CD4-positive, alpha-beta T cell (primary cell): ENCODE measurements around the gene SAMD4A. TPM values are rescaled to one million over a fixed set of nuclear protein-coding genes. Genes with fewer than 3 reads are reported as not detected.

Experiments used
- ATAC-seq: fragments of 200-7000 bp; cut with Tn5 transposase; one replicate; pipeline ENCODE4 v1.10.0; 2022; ENCODE audit warnings: mild to moderate bottlenecking; ENCODE audit not compliant: poor library complexity
- CTCF ChIA-PET: fragments of 350-600 bp; sonication (Branson Sonifier 250); formaldehyde crosslinking; loops from one replicate; lab custom pipeline; 2021; ENCODE audit warnings: antibody characterized with exemption, inconsistent platforms; lab: Charles Lee
- POLR2A ChIA-PET: fragments of 350-600 bp; sonication (Branson Sonifier 250); formaldehyde crosslinking; loops from one replicate; lab custom pipeline; 2021; ENCODE audit warnings: antibody characterized with exemption, inconsistent platforms; lab: Charles Lee
- DNase-seq, 14 experiments: peaks; one replicate each; pipeline ENCODE4 v3.0.0-alpha.2; 2013 to 2020; ENCODE audit warnings: mixed read lengths in 2 of 14
- H3K27ac ChIP-seq, 2 donors: one replicate each; pipeline versions ENCODE4 v1.5.1 to v1.7.0; 2013; ENCODE audit warnings: low read length in 2 of 2, low read depth in 1 of 2, mild to moderate bottlenecking in 1 of 2
- H3K27me3 ChIP-seq, 2 experiments: 1 replicate in 1 of 2; 2 replicates in 1 of 2; pipeline versions ENCODE4 v1.6.1 to v1.7.0; 2013; ENCODE audit warnings: low read length in 2 of 2, control low read depth in 1 of 2, mild to moderate bottlenecking in 1 of 2, moderate library complexity in 1 of 2; ENCODE audit not compliant: insufficient read depth in 2 of 2, control insufficient read depth in 1 of 2
- H3K36me3 ChIP-seq: one replicate; pipeline ENCODE4 v1.6.1; 2013; ENCODE audit warnings: low read length, control low read depth; ENCODE audit not compliant: insufficient read depth
- H3K4me1 ChIP-seq: one replicate; pipeline ENCODE4 v1.6.1; 2013; ENCODE audit warnings: low read length, control low read depth; ENCODE audit not compliant: insufficient read depth
- H3K4me3 ChIP-seq: one replicate; pipeline ENCODE4 v1.5.1; 2013; ENCODE audit warnings: mild to moderate bottlenecking, low read length, moderate library complexity
- H3K9me3 ChIP-seq, 2 experiments: 1 replicate in 1 of 2; 2 replicates in 1 of 2; pipeline versions ENCODE4 v1.6.1 to v1.7.0; 2013; ENCODE audit warnings: low read length in 2 of 2, mild to moderate bottlenecking in 2 of 2, control low read depth in 1 of 2, moderate library complexity in 1 of 2; ENCODE audit not compliant: control insufficient read depth in 1 of 2, insufficient read depth in 1 of 2
- H3K27ac Mint-ChIP-seq: one replicate; pipeline ENCODE4 v1.8.0; 2020; ENCODE audit warnings: mixed read lengths
- H3K27me3 Mint-ChIP-seq: one replicate; pipeline ENCODE4 v1.8.0; 2021; ENCODE audit warnings: mixed read lengths
- H3K36me3 Mint-ChIP-seq: one replicate; pipeline ENCODE4 v1.8.0; 2021; ENCODE audit warnings: low read depth, mixed read lengths
- H3K4me1 Mint-ChIP-seq: one replicate; pipeline ENCODE4 v1.8.0; 2021; ENCODE audit warnings: low read depth, mixed read lengths
- H3K4me3 Mint-ChIP-seq: one replicate; pipeline ENCODE4 v1.8.0; 2020; ENCODE audit warnings: mild to moderate bottlenecking, mixed read lengths
- H3K9me3 Mint-ChIP-seq: one replicate; pipeline ENCODE4 v1.8.0; 2020; ENCODE audit warnings: mixed read lengths
- intact Hi-C, 2 experiments: fragments of 100-400 bp; cut with DNase I in 1 of 2; cut with micrococcal nuclease in 1 of 2; formaldehyde crosslinking; loops; one replicate each; pipeline versions ENCODE4 v1.15.1 to v1.9.0; 2023 to 2025; cut with DNase I, micrococcal nuclease
- total RNA-seq, 174 experiments: library from RNA in 2 of 174; stranded (reverse) in 2 of 174; gene quantifications; one replicate each; pipeline ENCODE4 v1.2.3 and lab custom pipeline; 2021 to 2026
- TF ChIP-seq, protein P1 (sequence below): fragments of 200-600 bp; IDR thresholded peaks from one replicate; pipeline ENCODE4 v1.8.0; 2022; ENCODE audit warnings: antibody characterized with exemption, mild to moderate bottlenecking

Gene SAMD4A
- total RNA-seq, 2 experiments from 2014 or later, result 1.9 to 2.3 TPM

GRCh38 chr14:54651649-54652048 is 84.7 kb downstream of the SAMD4A start:
- no peak overlapping the region for H3K27ac ChIP-seq
- POLR2A ChIA-PET, result no interaction called here
- no peak overlapping the region for H3K4me3 ChIP-seq
- no peaks in the 10 kb centered on the region for H3K9me3 Mint-ChIP-seq
- H3K4me1 ChIP-seq, result no peaks in the 10 kb centered on the region
- no peaks in the 10 kb centered on the region for H3K36me3 Mint-ChIP-seq
- TF ChIP-seq, protein P1, sequence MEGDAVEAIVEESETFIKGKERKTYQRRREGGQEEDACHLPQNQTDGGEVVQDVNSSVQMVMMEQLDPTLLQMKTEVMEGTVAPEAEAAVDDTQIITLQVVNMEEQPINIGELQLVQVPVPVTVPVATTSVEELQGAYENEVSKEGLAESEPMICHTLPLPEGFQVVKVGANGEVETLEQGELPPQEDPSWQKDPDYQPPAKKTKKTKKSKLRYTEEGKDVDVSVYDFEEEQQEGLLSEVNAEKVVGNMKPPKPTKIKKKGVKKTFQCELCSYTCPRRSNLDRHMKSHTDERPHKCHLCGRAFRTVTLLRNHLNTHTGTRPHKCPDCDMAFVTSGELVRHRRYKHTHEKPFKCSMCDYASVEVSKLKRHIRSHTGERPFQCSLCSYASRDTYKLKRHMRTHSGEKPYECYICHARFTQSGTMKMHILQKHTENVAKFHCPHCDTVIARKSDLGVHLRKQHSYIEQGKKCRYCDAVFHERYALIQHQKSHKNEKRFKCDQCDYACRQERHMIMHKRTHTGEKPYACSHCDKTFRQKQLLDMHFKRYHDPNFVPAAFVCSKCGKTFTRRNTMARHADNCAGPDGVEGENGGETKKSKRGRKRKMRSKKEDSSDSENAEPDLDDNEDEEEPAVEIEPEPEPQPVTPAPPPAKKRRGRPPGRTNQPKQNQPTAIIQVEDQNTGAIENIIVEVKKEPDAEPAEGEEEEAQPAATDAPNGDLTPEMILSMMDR, result no peak
- H3K4me1 Mint-ChIP-seq, result no peaks in the 10 kb centered on the region
- DNase-seq (no peak), ATAC-seq (no peak)
- no peaks in the 10 kb centered on the region for H3K36me3 ChIP-seq
- H3K4me3 Mint-ChIP-seq, result no peak overlapping the region
- no peaks in the 10 kb centered on the region for H3K9me3 ChIP-seq
- H3K27me3 Mint-ChIP-seq, result peaks cover 31% of the 10 kb centered on the region
- CTCF ChIA-PET, result no interaction called here
- H3K27me3 ChIP-seq, result no peaks in the 10 kb centered on the region
- H3K27ac Mint-ChIP-seq, result no peak overlapping the region
- intact Hi-C loops, result no loop called here

DNA sequence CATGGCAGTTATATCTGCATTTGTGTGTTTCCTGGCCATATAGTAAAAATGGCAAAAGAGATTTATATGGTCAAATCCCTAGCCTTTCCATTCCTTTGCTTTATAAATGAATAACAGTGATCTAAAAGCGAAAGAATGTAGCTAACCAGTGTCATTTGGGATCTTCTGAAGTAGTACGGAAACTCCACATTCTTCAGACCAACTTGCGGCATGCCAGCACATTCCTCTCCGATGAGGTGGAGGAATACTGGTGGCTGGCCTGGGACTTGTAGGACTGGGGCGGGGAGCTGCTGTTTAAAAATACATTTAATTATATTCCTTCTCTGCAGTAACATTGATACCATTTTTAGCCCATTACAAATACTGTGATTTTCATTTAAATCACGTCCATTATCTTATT is 85.3 kb downstream of the SAMD4A start:
- no peak overlapping the region for H3K27ac ChIP-seq
- no peaks in the 10 kb centered on the region for H3K9me3 ChIP-seq
- H3K27ac Mint-ChIP-seq, result no peak overlapping the region
- H3K9me3 Mint-ChIP-seq, result no peaks in the 10 kb centered on the region
- no peak for DNase-seq
- no peaks in the 10 kb centered on the region for H3K4me1 Mint-ChIP-seq
- no peak for ATAC-seq
- H3K4me3 Mint-ChIP-seq, result no peak overlapping the region
- CTCF ChIA-PET, result no interaction called here
- no peaks in the 10 kb centered on the region for H3K27me3 ChIP-seq
- no peak overlapping the region for H3K4me3 ChIP-seq
- TF ChIP-seq, protein P1, result no peak
- intact Hi-C loops, result no loop called here
- POLR2A ChIA-PET, result no interaction called here
- H3K4me1 ChIP-seq, result no peaks in the 10 kb centered on the region
- H3K27me3 Mint-ChIP-seq, result peaks cover 31% of the 10 kb centered on the region
- H3K36me3 Mint-ChIP-seq, result no peaks in the 10 kb centered on the region
- no peaks in the 10 kb centered on the region for H3K36me3 ChIP-seq

- Histone ChIP-seq H3K9me3 (no peaks in the 10 kb centered on the region), H3K27me3 (no peaks in the 10 kb centered on the region), H3K27ac (no peak overlapping the region), H3K4me3 (no peak overlapping the region), H3K4me1 (no peaks in the 10 kb centered on the region), H3K36me3 (no peaks in the 10 kb centered on the region)
- ChIA-PET CTCF (no interaction called here), POLR2A (no interaction called here)
- Mint-ChIP-seq H3K27me3 (peaks cover 31% of the 10 kb centered on the region), H3K4me1 (no peaks in the 10 kb centered on the region), H3K36me3 (no peaks in the 10 kb centered on the region), H3K27ac (no peak overlapping the region), H3K9me3 (no peaks in the 10 kb centered on the region), H3K4me3 (no peak overlapping the region)
- ATAC-seq, result no peak
- intact Hi-C loops, result no loop called here
- DNase-seq, result no peak
- TF ChIP-seq, protein P1, result no peak
These were observed 85.7 kb downstream of the SAMD4A start for GRCh38 chr14:54652605-54653052.
